IPS-20b (cell line): Measurements from ENCODE around the gene CDK19.
"Not testable (repeated sequence)": the region's sequence is repeated elsewhere in the genome, so short reads cannot be mapped to it uniquely, and the experiment has no call there.

Source experiments
- H3K27ac ChIP-seq: one replicate; pipeline ENCODE4 v1.5.1; 2013; ENCODE audit warnings: low read length
- H3K27me3 ChIP-seq: 2 replicates; pipeline ENCODE4 v1.6.1; 2013; ENCODE audit warnings: mild to moderate bottlenecking, low read length, inconsistent platforms; ENCODE audit not compliant: insufficient read depth
- H3K36me3 ChIP-seq: 2 replicates; pipeline ENCODE4 v1.6.1; 2013; ENCODE audit warnings: low read depth, mild to moderate bottlenecking, inconsistent platforms, low read length, moderate library complexity; ENCODE audit not compliant: insufficient read depth
- H3K4me1 ChIP-seq: 2 replicates; pipeline ENCODE4 v1.6.1; 2013; ENCODE audit warnings: mild to moderate bottlenecking, control low read depth, inconsistent platforms, low read length, moderate library complexity; ENCODE audit not compliant: insufficient read depth
- H3K4me3 ChIP-seq: 2 replicates; pipeline ENCODE4 v1.5.1; 2013; ENCODE audit warnings: mild to moderate bottlenecking, low read length, inconsistent platforms
- H3K9ac ChIP-seq: 2 replicates; pipeline ENCODE4 v1.6.1; 2013; ENCODE audit warnings: low read depth, mild to moderate bottlenecking, inconsistent platforms, low read length, moderate library complexity
- H3K9me3 ChIP-seq: 2 replicates; pipeline ENCODE4 v1.6.1; 2013; ENCODE audit warnings: mild to moderate bottlenecking, low read depth, low read length, inconsistent platforms; ENCODE audit not compliant: insufficient read depth

The CDK19 gene

GRCh38 chr6:110613356-110613755 is 201.9 kb downstream of the CDK19 start:
- 0 out of 2 replicates have a peak overlapping the region, but pooled peaks have one; percentile 8 for H3K4me3 ChIP-seq
- H3K36me3 ChIP-seq: no peaks in the 10 kb centered on the region
- H3K27ac ChIP-seq: no peak overlapping the region
- no peaks in the 10 kb centered on the region for H3K9me3 ChIP-seq
- H3K27me3 ChIP-seq: no peaks in the 10 kb centered on the region
- H3K4me1 ChIP-seq: peaks cover 19% of the 10 kb centered on the region
- no peak overlapping the region for H3K9ac ChIP-seq

DNA sequence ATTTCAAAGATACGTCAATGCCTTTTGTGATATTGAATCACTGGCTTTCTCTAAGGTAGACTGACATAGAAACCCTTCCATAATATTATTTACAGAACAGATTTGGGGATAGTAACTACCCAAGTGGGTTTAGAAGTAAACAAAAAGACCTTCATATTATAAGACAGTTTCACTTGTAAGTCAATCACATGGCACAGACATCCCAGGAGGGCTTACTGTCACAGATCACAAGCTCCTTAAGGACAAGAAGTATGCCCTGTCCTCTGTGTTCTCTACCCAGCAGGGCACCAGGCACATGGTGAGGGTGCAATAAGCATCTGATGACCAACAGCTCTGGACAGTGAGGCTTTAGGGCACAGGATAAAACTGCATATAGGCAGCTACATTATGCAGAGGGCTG is 203.0 kb downstream of the CDK19 start:
- no peaks in the 10 kb centered on the region for H3K36me3 ChIP-seq
- no peak overlapping the region for H3K9ac ChIP-seq
- no peak overlapping the region for H3K27ac ChIP-seq
- H3K9me3 ChIP-seq: no peaks in the 10 kb centered on the region
- no peak overlapping the region for H3K4me3 ChIP-seq
- peaks cover 19% of the 10 kb centered on the region for H3K4me1 ChIP-seq
- H3K27me3 ChIP-seq: no peaks in the 10 kb centered on the region

GRCh38 chr6:110609101-110609500 is 206.2 kb downstream of the CDK19 start:
- H3K27me3 ChIP-seq: no peaks in the 10 kb centered on the region
- H3K4me3 ChIP-seq: no peak overlapping the region
- peaks cover 19% of the 10 kb centered on the region for H3K4me1 ChIP-seq
- no peak overlapping the region for H3K9ac ChIP-seq
- no peaks in the 10 kb centered on the region for H3K36me3 ChIP-seq
- no peaks in the 10 kb centered on the region for H3K9me3 ChIP-seq
- H3K27ac ChIP-seq: no peak overlapping the region

- no peaks in the 10 kb centered on the region for H3K27me3 ChIP-seq
- peaks cover 13% of the 10 kb centered on the region for H3K4me1 ChIP-seq
- no peaks in the 10 kb centered on the region for H3K9me3 ChIP-seq
- no peaks in the 10 kb centered on the region for H3K36me3 ChIP-seq
- H3K4me3 ChIP-seq: no peak overlapping the region
- H3K27ac ChIP-seq: no peak overlapping the region
- no peak overlapping the region for H3K9ac ChIP-seq
Observed at GRCh38 chr6:110608151-110608550, 207.1 kb downstream of the CDK19 start.

- no peak overlapping the region for H3K9ac ChIP-seq
Observed at GRCh38 chr6:110606151-110606550, 209.1 kb downstream of the CDK19 start.

GRCh38 chr6:110600640-110601039 is 214.6 kb downstream of the CDK19 start:
- not testable (repeated sequence) for H3K36me3 ChIP-seq, H3K9me3 ChIP-seq, H3K27me3 ChIP-seq, H3K4me1 ChIP-seq, H3K4me3 ChIP-seq, H3K9ac ChIP-seq, H3K27ac ChIP-seq

More at GRCh38 chr6:110606151-110606550, 209.1 kb downstream of the CDK19 start:
- no peaks in the 10 kb centered on the region for H3K27me3 ChIP-seq
- H3K36me3 ChIP-seq: no peaks in the 10 kb centered on the region
- no peaks in the 10 kb centered on the region for H3K9me3 ChIP-seq
- H3K4me1 ChIP-seq: no peaks in the 10 kb centered on the region
- no peak overlapping the region for H3K4me3 ChIP-seq
- H3K27ac ChIP-seq: no peak overlapping the region

DNA sequence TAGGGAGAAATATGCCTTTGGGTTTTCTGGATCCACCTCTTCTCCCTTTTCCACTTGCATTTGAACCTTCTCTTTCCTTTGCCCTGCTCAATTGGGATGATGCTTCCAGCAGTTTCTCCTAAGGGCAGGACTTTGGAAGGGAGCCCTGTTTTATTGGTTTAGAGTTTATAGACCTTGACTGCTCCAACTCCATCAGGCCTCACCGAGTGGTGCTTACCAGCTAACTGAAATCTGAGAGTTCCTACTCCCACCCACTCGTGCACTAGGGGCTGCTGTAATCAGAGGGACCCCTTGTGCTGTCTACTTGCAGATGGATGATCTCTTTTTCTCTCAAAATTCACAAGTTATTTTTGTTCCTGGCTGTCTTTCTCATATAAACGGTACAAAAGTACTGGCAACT is 217.5 kb downstream of the CDK19 start:
- no peaks in the 10 kb centered on the region for H3K36me3 ChIP-seq
- H3K27me3 ChIP-seq: no peaks in the 10 kb centered on the region
- no peaks in the 10 kb centered on the region for H3K9me3 ChIP-seq
- no peak overlapping the region for H3K27ac ChIP-seq
- H3K4me3 ChIP-seq: no peak overlapping the region
- H3K9ac ChIP-seq: no peak overlapping the region
- 0 out of 2 replicates have a peak, but pooled peaks cover 2% of the 10 kb centered on the region for H3K4me1 ChIP-seq

- H3K4me1 ChIP-seq: 0 out of 2 replicates have a peak, but pooled peaks cover 2% of the 10 kb centered on the region
- H3K9me3 ChIP-seq: no peaks in the 10 kb centered on the region
- no peak overlapping the region for H3K4me3 ChIP-seq
- no peaks in the 10 kb centered on the region for H3K36me3 ChIP-seq
- H3K9ac ChIP-seq: no peak overlapping the region
- H3K27ac ChIP-seq: no peak overlapping the region
- no peaks in the 10 kb centered on the region for H3K27me3 ChIP-seq
Observed at GRCh38 chr6:110596354-110596753, 218.9 kb downstream of the CDK19 start.

DNA sequence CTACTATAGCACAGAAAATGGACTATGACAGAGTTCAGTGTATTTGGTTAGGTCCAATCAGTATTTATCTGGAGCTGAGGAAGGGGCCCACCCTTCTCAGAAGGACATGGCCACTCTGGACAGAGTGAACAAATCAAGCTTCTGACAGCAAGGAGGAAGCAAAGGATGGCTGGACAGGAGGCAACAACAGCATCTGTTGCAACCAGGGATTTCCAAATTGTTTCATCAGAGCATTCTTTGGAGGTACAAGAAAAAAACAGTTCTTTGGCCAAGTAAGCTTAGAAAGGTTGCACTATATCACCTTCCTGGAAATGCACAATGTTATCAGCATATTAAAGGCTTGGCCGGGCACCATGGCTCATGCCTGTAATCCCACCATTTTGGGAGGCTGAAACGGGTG is 220.2 kb downstream of the CDK19 start:
- H3K27me3 ChIP-seq: no peaks in the 10 kb centered on the region
- no peaks in the 10 kb centered on the region for H3K9me3 ChIP-seq
- no peaks in the 10 kb centered on the region for H3K36me3 ChIP-seq
- no peak overlapping the region for H3K4me3 ChIP-seq
- H3K4me1 ChIP-seq: 0 out of 2 replicates have a peak, but pooled peaks cover 2% of the 10 kb centered on the region
- no peak overlapping the region for H3K9ac ChIP-seq
- no peak overlapping the region for H3K27ac ChIP-seq

DNA sequence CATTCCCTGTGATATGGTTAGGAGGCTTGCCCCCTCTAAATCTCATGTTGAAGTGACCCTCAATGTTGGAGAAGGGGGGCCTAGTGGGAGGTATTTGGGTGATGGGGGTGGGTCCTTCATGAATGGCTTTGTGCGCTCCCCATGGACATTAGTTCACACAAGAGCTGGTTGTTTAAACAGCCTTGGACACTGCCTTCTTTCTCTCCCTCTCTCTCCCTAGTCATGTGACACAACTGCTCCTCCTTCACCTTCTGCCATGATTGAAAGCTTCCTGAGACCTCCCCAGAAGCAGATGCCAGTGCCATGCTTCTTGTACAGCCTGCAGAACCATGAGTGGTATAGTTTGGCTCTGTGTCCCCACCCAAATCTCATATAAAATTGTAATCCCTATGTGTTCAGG is 221.6 kb downstream of the CDK19 start:
- no peak overlapping the region for H3K9ac ChIP-seq

DNA sequence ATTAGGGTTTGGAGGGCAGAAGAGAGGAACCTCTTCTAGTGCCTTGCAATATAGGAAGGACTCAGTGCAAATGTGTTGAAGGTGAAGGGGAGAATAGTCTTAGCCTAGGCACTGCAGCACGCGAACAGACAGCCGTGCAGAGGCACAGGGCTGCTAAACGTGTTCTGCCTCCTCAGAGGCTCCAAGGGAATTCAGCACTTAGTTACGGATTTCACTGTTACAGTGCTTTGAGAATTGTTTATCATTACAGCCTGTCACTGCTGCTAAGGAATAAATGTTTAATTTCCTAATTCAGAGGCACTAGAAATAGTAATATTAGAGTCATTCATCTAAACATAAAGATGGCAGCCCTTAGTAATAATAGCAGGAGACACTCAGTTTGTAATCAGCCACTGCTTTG is 222.5 kb downstream of the CDK19 start:
- no peaks in the 10 kb centered on the region for H3K27me3 ChIP-seq
- 0 out of 2 replicates have a peak, but pooled peaks cover 2% of the 10 kb centered on the region for H3K4me1 ChIP-seq
- H3K27ac ChIP-seq: no peak overlapping the region
- no peaks in the 10 kb centered on the region for H3K36me3 ChIP-seq
- no peak overlapping the region for H3K4me3 ChIP-seq
- H3K9ac ChIP-seq: no peak overlapping the region
- H3K9me3 ChIP-seq: no peaks in the 10 kb centered on the region

More for the DNA sequence above, 221.6 kb downstream of the CDK19 start:
- H3K27me3 ChIP-seq: no peaks in the 10 kb centered on the region
- H3K9me3 ChIP-seq: no peaks in the 10 kb centered on the region
- H3K4me1 ChIP-seq: 0 out of 2 replicates have a peak, but pooled peaks cover 2% of the 10 kb centered on the region
- H3K27ac ChIP-seq: no peak overlapping the region
- H3K4me3 ChIP-seq: no peak overlapping the region
- H3K36me3 ChIP-seq: no peaks in the 10 kb centered on the region

DNA sequence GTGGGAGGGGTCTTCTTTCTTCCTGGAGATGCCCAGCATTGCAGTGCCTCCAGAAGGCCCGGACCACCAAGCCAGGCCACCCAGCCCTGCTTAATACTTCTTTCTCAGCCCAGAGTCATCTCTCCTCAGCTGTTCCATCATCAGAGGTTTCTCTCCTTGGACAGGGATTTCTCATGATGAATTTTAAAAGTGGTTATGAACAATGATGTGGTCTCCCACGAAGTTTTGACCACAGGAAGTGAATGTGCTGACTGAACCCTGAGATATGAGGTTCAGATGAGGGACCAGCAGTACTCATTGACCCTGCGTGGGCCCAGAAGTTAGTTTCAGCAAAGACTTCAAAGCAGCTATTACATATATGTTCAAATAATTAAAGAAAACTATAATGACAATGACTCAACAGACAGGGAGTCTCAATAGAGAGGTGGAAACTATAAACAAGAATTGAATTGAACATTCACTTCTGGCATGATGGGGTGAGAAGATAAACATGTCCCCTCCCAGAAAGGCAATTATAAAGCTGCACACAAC is 224.4 kb downstream of the CDK19 start:
- Histone ChIP-seq H3K4me1 (no peaks in the 10 kb centered on the region), H3K9ac (no peak overlapping the region), H3K27me3 (no peaks in the 10 kb centered on the region), H3K27ac (no peak overlapping the region), H3K4me3 (no peak overlapping the region), H3K9me3 (no peaks in the 10 kb centered on the region), H3K36me3 (no peaks in the 10 kb centered on the region)
